GM12801 (cell line): ENCODE results near the gene DACH1.

Source experiments
- TF ChIP-seq, protein P1 (sequence below): IDR thresholded peaks from one replicate; pipeline ENCODE4 v1.5.1; 2011; ENCODE audit warnings: control low read depth; ENCODE audit not compliant: insufficient read length; ENCODE audit errors: extremely low read depth

The DACH1 gene

DNA sequence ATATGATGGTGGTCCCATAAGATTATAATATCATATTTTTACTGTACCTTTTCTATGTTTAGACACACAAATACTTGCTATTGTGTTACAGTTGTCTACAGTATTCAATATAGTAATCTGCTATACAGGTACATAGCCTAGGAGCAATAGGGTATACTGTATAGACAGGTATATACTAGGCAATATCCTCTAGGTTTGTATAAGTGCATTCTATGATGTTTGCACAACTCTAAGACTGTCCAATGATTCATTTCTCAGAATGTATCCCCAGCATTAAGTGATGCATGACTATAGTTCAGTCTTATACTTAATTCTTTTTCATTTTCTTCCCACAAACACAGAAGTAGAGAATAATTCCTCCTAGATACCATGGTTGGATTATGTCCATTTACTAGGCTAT, 383.3 kb downstream of the DACH1 start:
- TF ChIP-seq, protein P1, sequence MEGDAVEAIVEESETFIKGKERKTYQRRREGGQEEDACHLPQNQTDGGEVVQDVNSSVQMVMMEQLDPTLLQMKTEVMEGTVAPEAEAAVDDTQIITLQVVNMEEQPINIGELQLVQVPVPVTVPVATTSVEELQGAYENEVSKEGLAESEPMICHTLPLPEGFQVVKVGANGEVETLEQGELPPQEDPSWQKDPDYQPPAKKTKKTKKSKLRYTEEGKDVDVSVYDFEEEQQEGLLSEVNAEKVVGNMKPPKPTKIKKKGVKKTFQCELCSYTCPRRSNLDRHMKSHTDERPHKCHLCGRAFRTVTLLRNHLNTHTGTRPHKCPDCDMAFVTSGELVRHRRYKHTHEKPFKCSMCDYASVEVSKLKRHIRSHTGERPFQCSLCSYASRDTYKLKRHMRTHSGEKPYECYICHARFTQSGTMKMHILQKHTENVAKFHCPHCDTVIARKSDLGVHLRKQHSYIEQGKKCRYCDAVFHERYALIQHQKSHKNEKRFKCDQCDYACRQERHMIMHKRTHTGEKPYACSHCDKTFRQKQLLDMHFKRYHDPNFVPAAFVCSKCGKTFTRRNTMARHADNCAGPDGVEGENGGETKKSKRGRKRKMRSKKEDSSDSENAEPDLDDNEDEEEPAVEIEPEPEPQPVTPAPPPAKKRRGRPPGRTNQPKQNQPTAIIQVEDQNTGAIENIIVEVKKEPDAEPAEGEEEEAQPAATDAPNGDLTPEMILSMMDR = no peak

DNA sequence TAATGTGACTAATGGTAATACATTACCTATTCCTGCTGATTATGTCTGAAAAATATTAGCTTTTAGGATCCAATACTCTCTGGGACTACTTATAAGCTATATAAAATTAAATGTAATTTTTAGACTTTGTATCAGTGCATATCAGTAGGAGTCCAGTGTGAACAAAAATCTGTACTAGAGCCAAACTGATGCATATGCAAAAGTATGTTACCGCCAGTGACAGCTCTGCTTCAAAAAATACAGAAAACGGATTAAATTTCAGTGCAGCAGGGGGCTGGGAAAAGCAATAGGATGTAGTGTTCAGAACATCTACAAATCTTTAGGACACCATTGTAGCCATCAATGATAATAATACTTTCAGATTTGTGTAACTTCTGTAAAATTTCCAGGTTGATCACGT, 385.5 kb downstream of the DACH1 start:
- TF ChIP-seq, protein P1 = no peak

DNA sequence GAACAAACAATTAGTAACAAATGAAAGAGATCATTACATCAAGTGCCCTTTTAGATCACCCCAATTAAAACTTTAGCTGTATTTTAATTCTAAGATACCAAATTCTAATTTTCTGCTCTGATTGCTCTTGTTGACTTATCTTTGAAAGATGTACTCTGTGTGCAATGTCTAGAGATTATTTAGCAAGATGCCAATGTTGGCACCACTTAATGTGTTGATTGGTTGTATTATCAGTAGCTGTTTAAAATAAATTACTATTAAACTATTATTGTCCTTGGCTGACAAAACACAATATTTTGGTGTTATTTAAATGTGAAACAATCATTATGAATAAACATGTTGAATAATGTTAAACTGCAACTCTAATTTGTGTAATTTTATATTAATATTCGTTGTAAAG, 386.0 kb downstream of the DACH1 start:
- TF ChIP-seq, protein P1 = no peak

DNA sequence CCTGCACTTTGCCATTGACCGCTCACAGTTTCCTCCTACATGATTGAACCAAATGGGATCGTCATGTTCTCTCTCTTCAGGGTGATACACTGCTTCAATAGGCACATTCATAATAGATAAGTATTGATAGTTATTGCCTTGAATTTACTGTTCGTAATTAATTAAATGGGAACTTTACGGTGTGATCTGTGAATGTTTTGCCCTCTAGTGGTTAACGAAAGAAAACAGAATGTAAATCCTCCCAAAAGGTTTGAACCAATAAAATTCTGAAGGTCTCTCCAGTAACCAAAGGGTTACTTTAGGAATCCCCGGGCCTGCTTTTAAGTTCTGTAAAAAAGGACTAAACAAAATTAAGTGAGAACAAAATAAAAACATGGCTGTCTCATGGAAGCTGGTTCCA, 389.3 kb downstream of the DACH1 start:
- TF ChIP-seq, protein P1 = no peak

DNA sequence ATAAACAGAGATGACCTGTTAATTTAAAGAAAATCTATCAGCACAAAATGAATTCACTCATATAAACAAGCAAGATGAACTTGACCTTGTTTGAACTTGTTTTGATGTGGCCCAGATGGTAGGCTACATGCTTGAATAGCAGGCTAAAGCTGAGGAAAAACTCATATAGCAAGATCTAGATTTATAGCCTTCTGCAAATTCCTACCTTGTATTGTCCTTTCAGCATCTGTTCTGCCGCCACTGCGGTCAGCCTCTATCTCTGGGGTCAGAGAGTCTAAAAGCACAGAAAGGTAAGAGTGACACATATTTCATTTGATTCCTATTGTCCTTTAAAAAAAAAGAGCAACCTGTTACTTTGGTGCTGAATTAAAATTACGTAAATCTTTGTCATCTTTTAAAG, 392.1 kb downstream of the DACH1 start:
- TF ChIP-seq, protein P1 = no peak

DNA sequence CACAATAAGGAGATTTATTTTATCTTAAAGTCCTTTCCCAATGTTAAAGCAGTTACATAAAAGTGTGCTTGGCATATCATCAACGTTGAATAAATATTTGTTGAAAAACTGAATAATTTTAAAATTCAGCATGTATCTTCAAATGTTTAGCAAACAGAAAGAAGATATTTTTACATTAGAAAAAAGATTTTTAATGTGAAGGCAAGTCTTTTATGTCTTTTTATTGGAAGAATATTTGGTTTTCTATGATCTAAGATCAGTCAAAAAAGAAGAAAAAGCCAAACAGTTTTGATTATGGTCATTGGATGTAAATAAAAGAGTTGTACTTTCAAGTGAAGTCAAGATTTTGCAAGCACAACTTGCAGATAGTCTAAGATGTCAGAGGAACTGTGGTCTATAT, 397.4 kb downstream of the DACH1 start:
- TF ChIP-seq, protein P1 = no peak

DNA sequence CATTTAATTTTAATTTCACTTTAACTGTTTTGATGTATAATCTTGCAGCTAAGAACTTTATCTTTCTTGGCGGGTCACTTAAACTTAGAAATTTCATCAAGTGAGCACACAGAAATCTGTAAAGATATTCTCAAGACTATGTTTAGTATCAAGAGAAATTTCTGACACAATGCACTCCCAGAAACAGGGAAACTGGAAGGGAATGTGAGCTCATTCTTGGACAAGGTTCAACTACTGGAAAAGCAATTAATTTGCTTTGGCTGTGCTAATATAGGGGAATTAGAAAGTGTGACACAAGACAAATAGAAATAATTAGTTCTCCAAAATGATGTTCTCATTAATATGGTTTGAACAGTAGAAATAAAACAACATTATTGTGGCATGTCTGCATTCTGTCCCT, 402.3 kb downstream of the DACH1 start:
- TF ChIP-seq, protein P1 = no peak

DNA sequence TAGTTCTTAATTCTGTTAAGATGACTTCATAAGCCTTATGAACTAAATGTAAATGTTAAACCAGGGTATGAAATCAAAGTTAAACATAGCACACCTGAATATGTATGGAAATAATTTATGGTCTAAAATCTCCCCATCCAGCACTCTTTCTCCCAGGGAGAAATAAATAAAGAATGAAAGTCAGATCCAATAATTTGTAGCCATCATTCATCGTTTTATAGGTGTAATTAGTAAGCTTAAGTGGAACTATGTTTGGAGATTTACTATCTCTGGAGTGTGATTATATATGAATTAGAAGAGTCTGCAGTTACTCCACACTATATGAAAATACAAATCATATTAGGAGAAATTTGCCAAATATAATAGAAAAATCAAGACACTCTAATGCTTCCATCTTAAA, 405.1 kb downstream of the DACH1 start:
- TF ChIP-seq, protein P1 = no peak
